Endothelial cell of umbilical vein (primary cell): ENCODE data around the gene KANK4. TPM values are rescaled to one million over a fixed set of nuclear protein-coding genes. Genes with fewer than 3 reads are reported as not detected.

Experiments used
- BruUV-seq: library from RNA; stranded (reverse); fragments of 400-500 nt; replicated peaks from 2 replicates; lab custom pipeline; 2021; lab: Mats Ljungman, UMichigan
- CTCF ChIA-PET: fragments of 300-600, 350-600 bp; sonication (Branson Sonifier 250); formaldehyde crosslinking; loops from one replicate; lab custom pipeline; 2021; ENCODE audit warnings: antibody characterized with exemption, inconsistent platforms; lab: Charles Lee
- POLR2A ChIA-PET: fragments of 300-600, 350-600 bp; sonication (Branson Sonifier 250); formaldehyde crosslinking; loops from one replicate; lab custom pipeline; 2021; ENCODE audit warnings: antibody characterized with exemption, inconsistent platforms; lab: Charles Lee
- DNase-seq: peaks from one replicate; pipeline ENCODE4 v3.0.0-alpha.2; 2011; ENCODE audit warnings: low read depth, low spot score
- FAIRE-seq: peaks from 2 replicates; lab custom pipeline; 2011; peaks lifted over from hg19 to GRCh38; lab: Jason Lieb, UNC
- H2AFZ ChIP-seq: 2 replicates; pipeline ENCODE4 v1.6.0; 2012; ENCODE audit warnings: low read depth, low read length, control low read depth, inconsistent platforms
- H3K27ac ChIP-seq: 2 replicates; pipeline ENCODE4 v1.5.1; 2011; ENCODE audit warnings: low read depth, mild to moderate bottlenecking, control low read depth, low read length, moderate library complexity; ENCODE audit not compliant: insufficient read depth
- H3K27me3 ChIP-seq, 2 experiments: 2 replicates each; pipeline versions ENCODE4 v1.6.0 to v1.6.1; 2011; ENCODE audit warnings: low read length in 2 of 2, mixed read lengths in 1 of 2; ENCODE audit not compliant: control insufficient read depth in 2 of 2, insufficient read depth in 2 of 2
- H3K36me3 ChIP-seq, 2 experiments: 2 replicates in 1 of 2; 3 replicates in 1 of 2; pipeline ENCODE4 v1.5.1; 2011; ENCODE audit warnings: low read length in 2 of 2, mild to moderate bottlenecking in 1 of 2, moderate library complexity in 1 of 2; ENCODE audit not compliant: control insufficient read depth in 2 of 2, insufficient read depth in 2 of 2; ENCODE audit errors: extremely low read depth in 1 of 2
- H3K4me1 ChIP-seq: 3 replicates; pipeline ENCODE4 v1.5.1; 2011; ENCODE audit warnings: mild to moderate bottlenecking, low read length; ENCODE audit not compliant: control insufficient read depth, insufficient read depth; ENCODE audit errors: extremely low read depth
- H3K4me2 ChIP-seq: 2 replicates; pipeline ENCODE4 v1.6.1; 2011; ENCODE audit warnings: low read length, control low read depth, mixed read lengths; ENCODE audit not compliant: insufficient read depth
- H3K4me3 ChIP-seq, 3 experiments: fragments of 200-600 bp in 1 of 3; sonication (generic), shearing (Covaris generic) in 1 of 3; replicated peaks in 1 of 3; 2 replicates each; pipeline ENCODE4 v1.5.1; 2011 to 2016; ENCODE audit warnings: control low read depth in 3 of 3, low read length in 3 of 3, mild to moderate bottlenecking in 2 of 3, inconsistent platforms in 1 of 3, low read depth in 1 of 3, moderate library complexity in 1 of 3; ENCODE audit not compliant: insufficient read depth in 1 of 3
- H3K79me2 ChIP-seq: 2 replicates; pipeline ENCODE4 v1.6.0; 2012; ENCODE audit warnings: low read length, inconsistent platforms; ENCODE audit not compliant: control insufficient read depth, insufficient read depth
- H3K9ac ChIP-seq: replicated peaks from 2 replicates; pipeline ENCODE3; 2011; ENCODE audit warnings: low read length, control low read depth; ENCODE audit not compliant: insufficient read depth; ENCODE audit errors: extremely low read depth
- H3K9me1 ChIP-seq: replicated peaks from 3 replicates; pipeline ENCODE4 v1.6.0; 2011; ENCODE audit warnings: mild to moderate bottlenecking, low read length; ENCODE audit not compliant: control insufficient read depth, insufficient read depth; ENCODE audit errors: extremely low read depth
- H3K9me3 ChIP-seq: replicated peaks from 2 replicates; pipeline ENCODE4 v1.5.1; 2012; ENCODE audit warnings: low read length, inconsistent platforms; ENCODE audit not compliant: control insufficient read depth, insufficient read depth
- H4K20me1 ChIP-seq: replicated peaks from 2 replicates; pipeline ENCODE3; 2011; ENCODE audit warnings: mild to moderate bottlenecking, low read length; ENCODE audit not compliant: control insufficient read depth, insufficient read depth; ENCODE audit errors: extremely low read depth
- CTCF ChIP-seq, 2 donors: IDR thresholded peaks; 1 replicate in 1 of 2; 2 replicates in 1 of 2; pipeline ENCODE4 v1.5.1; 2011; ENCODE audit warnings: low read length in 2 of 2, mild to moderate bottlenecking in 2 of 2, moderate library complexity in 2 of 2, control low read depth in 1 of 2, inconsistent platforms in 1 of 2, low read depth in 1 of 2; ENCODE audit not compliant: insufficient read depth in 1 of 2; ENCODE audit errors: extremely low read depth in 1 of 2
- EZH2 ChIP-seq: IDR thresholded peaks from 2 replicates; pipeline ENCODE4 v1.6.1; 2012; ENCODE audit warnings: borderline replicate concordance, low read depth, mild to moderate bottlenecking, moderate library complexity, low read length, inconsistent platforms; ENCODE audit not compliant: severe bottlenecking
- GATA2 ChIP-seq: IDR thresholded peaks from 2 replicates; pipeline ENCODE4 v1.7.0; 2011; ENCODE audit warnings: low read depth, mild to moderate bottlenecking, moderate library complexity, mixed read lengths, low read length; ENCODE audit not compliant: insufficient read length, insufficient read depth
- JUN ChIP-seq: IDR thresholded peaks from 2 replicates; pipeline ENCODE4 v1.6.1; 2011; ENCODE audit warnings: borderline replicate concordance, low read depth; ENCODE audit not compliant: insufficient read length, insufficient read depth
- MAX ChIP-seq: IDR thresholded peaks from 2 replicates; pipeline ENCODE4 v1.6.1; 2011; ENCODE audit not compliant: insufficient read depth, insufficient read length
- dilution Hi-C: fragments of 300-500 bp; cut with MboI; formaldehyde crosslinking; loops from one replicate; pipeline ENCODE4 v1.15.0; 2019; ENCODE audit warnings: low sequenced_read_pairs; ENCODE audit not compliant: extremely low pct_ligation_motif_present
- intact Hi-C: fragments of 100-400 bp; cut with micrococcal nuclease; formaldehyde crosslinking; loops from one replicate; pipeline ENCODE4 v1.10.0; 2022
- polyA plus RNA-seq, 4 experiments: library from polyadenylated mRNA; depleted of rRNA in 3 of 4; stranded (reverse) in 3 of 4; unstranded in 1 of 4; fragments of >200 nt; gene quantifications; 2 replicates each; pipeline versions ENCODE4 v1.2.1 to v1.2.3, GENCODE V29; 2011 to 2012; ENCODE audit warnings: missing spikeins in 1 of 4
- total RNA-seq: library from RNA; stranded (reverse); gene quantifications from 2 replicates; pipeline ENCODE4 v1.2.3, GENCODE V29; 2021

KANK4 gene
- total and polyA plus RNA-seq, 2 donors (not counting 3 experiments of a cell fraction or from before 2014, with no cell fraction given) = not detected

- DNase-seq (no peak), FAIRE-seq (no peak)
- intact Hi-C loops (no loop called here), dilution Hi-C loops (no loop called here)
- Histone ChIP-seq H3K27me3 (no peaks in the 10 kb centered on the region), H3K27ac (no peak overlapping the region), H3K79me2 (no peaks in the 10 kb centered on the region), H3K36me3 (no peaks in the 10 kb centered on the region), H3K9me3 (no peaks in the 10 kb centered on the region), H3K4me1 (no peaks in the 10 kb centered on the region), H3K9me1 (no peaks in the 10 kb centered on the region), H3K4me2 (no peak overlapping the region), H2AFZ (no peak overlapping the region), H3K9ac (no peak overlapping the region), H3K4me3 (no peak overlapping the region), H4K20me1 (no peaks in the 10 kb centered on the region)
- POLR2A ChIA-PET = no interaction called here
- no peak for TF ChIP-seq GATA2
- TF ChIP-seq CTCF (IDR thresholded peaks at IDR 0.05; ENCODE audit: extremely low read depth in 1 of 2, insufficient read depth in 1 of 2, low read depth in 1 of 2, low read length in 2 of 2) = no peak
- CTCF ChIA-PET = no interaction called here
- no TSS peak for BruUV-seq
Observed at GRCh38 chr1:62334434-62334985, 15.3 kb upstream of the KANK4 start.

- Histone ChIP-seq H3K4me3 (no peak overlapping the region), H4K20me1 (no peaks in the 10 kb centered on the region), H3K36me3 (no peaks in the 10 kb centered on the region), H3K4me1 (no peaks in the 10 kb centered on the region), H3K79me2 (no peaks in the 10 kb centered on the region), H3K4me2 (no peak overlapping the region), H2AFZ (no peak overlapping the region), H3K9me1 (no peaks in the 10 kb centered on the region), H3K27me3 (no peaks in the 10 kb centered on the region), H3K9me3 (no peaks in the 10 kb centered on the region), H3K27ac (no peak overlapping the region), H3K9ac (no peak overlapping the region)
- dilution Hi-C loops (no loop called here), intact Hi-C loops (no loop called here)
- POLR2A ChIA-PET = no interaction called here
- BruUV-seq = no TSS peak
- FAIRE-seq (no peak), DNase-seq (no peak)
- CTCF ChIA-PET = no interaction called here
- TF ChIP-seq MAX (no peak), EZH2 (no peak), CTCF (IDR thresholded peaks at IDR 0.05; ENCODE audit: extremely low read depth in 1 of 2, insufficient read depth in 1 of 2, low read depth in 1 of 2, low read length in 2 of 2) (no peak), JUN (no peak)
Observed at GRCh38 chr1:62333441-62333840, 14.2 kb upstream of the KANK4 start.
